Gastrocnemius medialis (tissue), 4 donors: ENCODE measurements around the gene ABHD17A. TPM values are rescaled to one million over a fixed set of nuclear protein-coding genes. Genes with fewer than 3 reads are reported as not detected.

Experiments used
- ATAC-seq, 2 donors: fragments of 150-250 bp; one replicate each; pipeline ENCODE4 v1.9.1; 2016
- DNase-seq, 2 donors: peaks; one replicate each; pipeline ENCODE4 v3.0.0-alpha.2; 2019
- H3K27ac ChIP-seq, 4 donors: fragments of 200-600 bp; sonication (generic); 1 replicate in 1 of 4; 2 replicates in 3 of 4; pipeline ENCODE4 v1.5.1; 2016 to 2018; ENCODE audit warnings: mild to moderate bottlenecking in 2 of 4, moderate library complexity in 1 of 4
- H3K27me3 ChIP-seq, 3 donors: fragments of 200-600 bp; sonication (generic) in 2 of 3; 1 replicate in 1 of 3; 2 replicates in 2 of 3; pipeline versions ENCODE4 v1.5.1 to v1.6.0; 2016 to 2019; ENCODE audit warnings: mild to moderate bottlenecking in 1 of 3, moderate library complexity in 1 of 3
- H3K36me3 ChIP-seq, 2 donors: fragments of 200-600 bp; sonication (generic) in 1 of 2; one replicate each; pipeline ENCODE4 v1.5.1; 2017 to 2018
- H3K4me1 ChIP-seq, 2 donors: fragments of 200-600 bp; sonication (generic) in 1 of 2; one replicate each; pipeline ENCODE4 v1.5.1; 2016 to 2017; ENCODE audit warnings: mild to moderate bottlenecking in 2 of 2
- H3K4me3 ChIP-seq, 4 donors: fragments of 200-600 bp; sonication (generic) in 3 of 4; 1 replicate in 1 of 4; 2 replicates in 3 of 4; pipeline ENCODE4 v1.5.1; 2016 to 2019; ENCODE audit warnings: mild to moderate bottlenecking in 2 of 4
- H3K9me3 ChIP-seq, 3 donors: fragments of 200-600 bp; sonication (generic) in 2 of 3; 1 replicate in 1 of 3; 2 replicates in 2 of 3; pipeline ENCODE4 v1.5.1; 2016 to 2019
- POLR2A ChIP-seq, 2 donors: fragments of 450-650 bp; IDR thresholded peaks; one replicate each; pipeline ENCODE4 v1.6.1; 2017; ENCODE audit warnings: antibody characterized with exemption in 2 of 2, mild to moderate bottlenecking in 2 of 2, moderate library complexity in 2 of 2
- in situ Hi-C, 4 donors: fragments of 200-750 bp; cut with MboI; loops; one replicate each; pipeline versions ENCODE4 v1.15.0 to v1.8.0; 2017; ENCODE audit warnings: low sequenced_read_pairs in 4 of 4
- intact Hi-C: fragments of 100-400 bp; cut with DNase I; formaldehyde crosslinking; loops from one replicate; pipeline ENCODE4 v1.15.1; 2023; ENCODE audit warnings: low total_unique reads
- total RNA-seq, 4 donors: library from RNA; depleted of rRNA; stranded (reverse); fragments of >200 nt; gene quantifications; one replicate each; pipeline versions ENCODE4 v1.1.0 to v1.2.3, GENCODE V29; 2016
- TF ChIP-seq, protein P1 (sequence below), 5 experiments: fragments of 450-650 bp in 3 of 5; fragments of 200-600 bp in 2 of 5; sonication (generic) in 2 of 5; IDR thresholded peaks in 4 of 5; conservative IDR thresholded peaks in 1 of 5; 1 replicate in 4 of 5; 2 replicates in 1 of 5; pipeline ENCODE4 v1.5.1; 2016 to 2019; ENCODE audit warnings: antibody characterized with exemption in 5 of 5, mild to moderate bottlenecking in 3 of 5, moderate library complexity in 3 of 5

Gene ABHD17A
- total RNA-seq, 4 donors from 2014 or later = 49.4 to 87.7 (median 70.8) TPM

DNA sequence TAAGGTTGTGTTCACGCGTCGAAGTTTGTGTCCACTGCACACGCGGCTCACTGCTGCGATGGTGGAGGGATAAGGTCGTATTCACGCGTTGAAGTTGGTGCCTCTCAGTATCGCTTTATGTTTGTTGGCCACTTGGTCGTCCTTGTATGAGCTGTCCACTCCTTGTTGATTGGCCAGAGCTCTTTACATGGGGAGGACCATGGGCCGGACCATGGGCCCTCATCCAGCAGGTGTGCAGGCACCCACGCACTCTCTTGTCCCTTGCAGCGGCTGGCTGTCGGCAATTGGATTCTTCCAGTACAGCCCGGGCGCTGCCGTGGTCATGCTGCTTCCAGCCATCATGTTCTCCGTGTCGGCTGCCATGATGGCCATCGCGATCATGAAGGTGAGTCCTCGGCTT, 37.5 kb upstream of the ABHD17A start:
- no peaks in the 10 kb centered on the region for H3K4me1 ChIP-seq
- H3K36me3 ChIP-seq = peaks cover 0 to 53% of the 10 kb centered on the region in 2 donors
- intact Hi-C loops = no loop called here
- H3K27ac ChIP-seq = no peak overlapping the region
- H3K4me3 ChIP-seq = no peak overlapping the region
- no peak for DNase-seq
- H3K27me3 ChIP-seq = no peaks in the 10 kb centered on the region
- ATAC-seq = no peak
- in situ Hi-C loops = no loop called here
- H3K9me3 ChIP-seq = no peaks in the 10 kb centered on the region
- TF ChIP-seq POLR2A (IDR thresholded peaks at IDR 0.05) = no peak
- TF ChIP-seq, protein P1, sequence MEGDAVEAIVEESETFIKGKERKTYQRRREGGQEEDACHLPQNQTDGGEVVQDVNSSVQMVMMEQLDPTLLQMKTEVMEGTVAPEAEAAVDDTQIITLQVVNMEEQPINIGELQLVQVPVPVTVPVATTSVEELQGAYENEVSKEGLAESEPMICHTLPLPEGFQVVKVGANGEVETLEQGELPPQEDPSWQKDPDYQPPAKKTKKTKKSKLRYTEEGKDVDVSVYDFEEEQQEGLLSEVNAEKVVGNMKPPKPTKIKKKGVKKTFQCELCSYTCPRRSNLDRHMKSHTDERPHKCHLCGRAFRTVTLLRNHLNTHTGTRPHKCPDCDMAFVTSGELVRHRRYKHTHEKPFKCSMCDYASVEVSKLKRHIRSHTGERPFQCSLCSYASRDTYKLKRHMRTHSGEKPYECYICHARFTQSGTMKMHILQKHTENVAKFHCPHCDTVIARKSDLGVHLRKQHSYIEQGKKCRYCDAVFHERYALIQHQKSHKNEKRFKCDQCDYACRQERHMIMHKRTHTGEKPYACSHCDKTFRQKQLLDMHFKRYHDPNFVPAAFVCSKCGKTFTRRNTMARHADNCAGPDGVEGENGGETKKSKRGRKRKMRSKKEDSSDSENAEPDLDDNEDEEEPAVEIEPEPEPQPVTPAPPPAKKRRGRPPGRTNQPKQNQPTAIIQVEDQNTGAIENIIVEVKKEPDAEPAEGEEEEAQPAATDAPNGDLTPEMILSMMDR (IDR thresholded peaks at IDR 0.05 in 4 of 5, conservative IDR thresholded peaks at IDR 0.05 in 1 of 5) = no peak

DNA sequence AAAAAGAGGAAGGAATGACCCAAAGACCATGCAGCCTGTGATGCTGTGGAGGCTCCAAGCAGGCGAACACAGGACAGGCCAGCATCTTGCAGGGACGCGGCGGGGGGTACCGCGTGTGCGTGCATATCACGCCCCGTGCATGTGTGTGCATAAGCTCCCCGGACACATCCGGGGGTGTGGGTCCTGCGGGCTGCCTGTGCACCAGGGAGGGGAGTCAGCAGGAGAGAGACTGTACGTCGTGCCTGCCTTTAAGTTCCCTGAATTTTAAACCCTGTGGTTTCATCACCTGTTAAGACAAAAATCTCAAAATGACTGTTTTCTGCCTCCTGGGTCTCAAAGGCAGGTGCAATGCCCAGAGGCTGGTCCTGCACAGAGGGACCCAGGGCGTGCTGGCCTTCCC, 36.5 kb upstream of the ABHD17A start:
- H3K9me3 ChIP-seq = no peaks in the 10 kb centered on the region
- DNase-seq (no peak), ATAC-seq (no peak)
- no peak overlapping the region for H3K4me3 ChIP-seq
- H3K27me3 ChIP-seq = no peaks in the 10 kb centered on the region
- H3K27ac ChIP-seq = no peak overlapping the region
- peaks cover 0 to 56% of the 10 kb centered on the region in 2 donors for H3K36me3 ChIP-seq
- intact Hi-C loops = no loop called here
- TF ChIP-seq, protein P1 (IDR thresholded peaks at IDR 0.05 in 4 of 5, conservative IDR thresholded peaks at IDR 0.05 in 1 of 5) = no peak
- TF ChIP-seq POLR2A (IDR thresholded peaks at IDR 0.05) = no peak
- in situ Hi-C loops = no loop called here
- no peaks in the 10 kb centered on the region for H3K4me1 ChIP-seq

DNA sequence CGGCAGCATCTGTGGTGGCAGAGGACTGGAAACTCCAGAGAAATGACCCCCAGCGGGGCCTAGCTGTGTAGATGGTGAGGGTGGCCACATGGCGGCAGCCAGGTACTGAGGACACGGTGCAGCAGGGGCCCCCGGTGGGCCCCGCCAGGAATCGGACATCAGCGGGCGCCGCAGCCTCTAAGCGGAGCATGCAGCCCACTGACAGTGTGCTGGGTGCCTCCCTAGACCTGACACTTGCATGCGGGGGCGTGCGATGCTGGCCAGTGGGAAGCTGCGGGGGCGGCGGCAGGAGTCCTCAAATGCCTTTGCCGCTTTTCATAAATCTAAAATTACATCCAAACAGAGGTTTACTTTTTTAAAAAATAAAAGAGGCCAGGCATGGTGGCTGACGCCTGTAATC, 36.0 kb upstream of the ABHD17A start:
- DNase-seq = no peak
- Histone ChIP-seq H3K36me3 (peaks cover 0 to 56% of the 10 kb centered on the region in 2 donors), H3K27me3 (no peaks in the 10 kb centered on the region), H3K4me3 (no peak overlapping the region), H3K9me3 (no peaks in the 10 kb centered on the region), H3K27ac (no peak overlapping the region), H3K4me1 (no peaks in the 10 kb centered on the region)
- in situ Hi-C loops = no loop called here
- no peak for ATAC-seq
- intact Hi-C loops = no loop called here
- TF ChIP-seq, protein P1 (IDR thresholded peaks at IDR 0.05 in 4 of 5, conservative IDR thresholded peaks at IDR 0.05 in 1 of 5) = no peak
- TF ChIP-seq POLR2A (IDR thresholded peaks at IDR 0.05) = no peak

DNA sequence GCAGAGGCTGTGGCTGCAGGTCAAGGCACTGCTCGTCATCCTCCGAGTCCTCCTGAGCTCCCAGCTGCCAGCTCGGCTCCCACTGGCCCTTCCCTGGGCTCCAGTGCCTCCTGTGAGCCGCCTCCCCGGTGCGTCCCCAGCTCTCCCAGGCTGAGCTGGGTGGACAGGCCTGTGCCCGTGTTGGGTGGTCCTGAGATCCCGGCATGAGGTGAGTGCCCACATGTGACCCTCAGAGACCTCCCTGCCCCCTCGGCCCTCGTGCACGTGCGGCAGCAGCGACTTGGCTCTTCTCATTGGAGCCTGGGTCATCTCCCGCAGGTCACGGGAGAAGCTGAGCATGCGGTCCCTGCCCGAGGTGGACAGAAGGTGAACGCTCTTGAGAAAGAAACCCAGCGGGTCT, 35.3 kb upstream of the ABHD17A start:
- in situ Hi-C loops = no loop called here
- ATAC-seq (no peak), DNase-seq (no peak)
- Histone ChIP-seq H3K36me3 (peaks cover 0 to 56% of the 10 kb centered on the region in 2 donors), H3K27me3 (no peaks in the 10 kb centered on the region), H3K27ac (no peak overlapping the region), H3K9me3 (no peaks in the 10 kb centered on the region), H3K4me3 (no peak overlapping the region), H3K4me1 (no peaks in the 10 kb centered on the region)
- intact Hi-C loops = no loop called here
- no peak for TF ChIP-seq POLR2A (IDR thresholded peaks at IDR 0.05)
- TF ChIP-seq, protein P1 (IDR thresholded peaks at IDR 0.05 in 4 of 5, conservative IDR thresholded peaks at IDR 0.05 in 1 of 5) = no peak

DNA sequence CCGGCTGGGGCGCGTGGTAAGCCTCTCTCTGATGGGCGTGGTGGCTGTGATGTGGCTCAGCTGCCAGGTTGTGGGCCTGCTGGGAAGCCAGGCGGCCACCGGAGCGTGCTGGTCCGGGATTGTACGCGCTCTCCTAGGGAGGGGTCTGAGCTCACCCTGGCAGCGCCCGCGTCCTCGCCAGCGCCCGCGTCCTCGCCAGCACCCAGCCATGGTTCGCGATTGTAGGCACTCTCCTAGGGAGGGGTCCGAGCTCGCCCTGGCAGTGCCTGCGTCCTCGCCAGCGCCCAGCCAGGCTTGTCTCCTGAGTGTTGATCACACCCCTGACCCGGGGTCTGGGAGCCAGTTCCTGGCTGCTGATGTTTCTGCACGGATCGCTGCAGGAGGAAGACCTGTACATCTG, 33.7 kb upstream of the ABHD17A start:
- no peaks in the 10 kb centered on the region for H3K9me3 ChIP-seq
- no peak overlapping the region for H3K4me3 ChIP-seq
- H3K27me3 ChIP-seq = no peaks in the 10 kb centered on the region
- peaks cover 0 to 47% of the 10 kb centered on the region in 2 donors for H3K36me3 ChIP-seq
- no peak overlapping the region for H3K27ac ChIP-seq
- H3K4me1 ChIP-seq = no peaks in the 10 kb centered on the region
- ATAC-seq = no peak
- no peak for DNase-seq
- intact Hi-C loops = no loop called here
- TF ChIP-seq, protein P1 (IDR thresholded peaks at IDR 0.05 in 4 of 5, conservative IDR thresholded peaks at IDR 0.05 in 1 of 5) = no peak
- TF ChIP-seq POLR2A (IDR thresholded peaks at IDR 0.05) = no peak
- in situ Hi-C loops = no loop called here
